Measurements from ENCODE around the gene PDZD2. TPM values are rescaled to one million over a fixed set of nuclear protein-coding genes. Genes with fewer than 3 reads are reported as not detected.
"Not testable (repeated sequence)": the region's sequence is repeated elsewhere in the genome, so short reads cannot be mapped to it uniquely, and the experiment has no call there.

Gene PDZD2
- total RNA-seq, 1 experiment from 2014 or later = 0.26 TPM

- in situ Hi-C loops (cut with HindIII; ENCODE audit: low pct_unique_long_range_greater_than_20kb, low sequenced_read_pairs) = no loop called here
- no peak for DNase-seq (ENCODE audit: low read depth, low spot score)
Measured at GRCh38 chr5:32008746-32009145, 369.8 kb downstream of the PDZD2 start.

GRCh38 chr5:32013658-32014057 is 374.7 kb downstream of the PDZD2 start:
- in situ Hi-C loops (cut with HindIII; ENCODE audit: low pct_unique_long_range_greater_than_20kb, low sequenced_read_pairs) = no loop called here

GRCh38 chr5:32014096-32014745 is 375.3 kb downstream of the PDZD2 start:
- DNase-seq (ENCODE audit: low read depth, low spot score) = no peak
- in situ Hi-C loops (cut with HindIII; ENCODE audit: low pct_unique_long_range_greater_than_20kb, low sequenced_read_pairs) = no loop called here

More at GRCh38 chr5:32013658-32014057, 374.7 kb downstream of the PDZD2 start:
- DNase-seq (ENCODE audit: low read depth, low spot score) = no peak

GRCh38 chr5:32015262-32015661 is 376.3 kb downstream of the PDZD2 start:
- in situ Hi-C loops (cut with HindIII; ENCODE audit: low pct_unique_long_range_greater_than_20kb, low sequenced_read_pairs) = not testable (repeated sequence)

GRCh38 chr5:32017692-32018367 is 378.9 kb downstream of the PDZD2 start:
- DNase-seq (ENCODE audit: low read depth, low spot score) = no peak
- in situ Hi-C loops (cut with HindIII; ENCODE audit: low pct_unique_long_range_greater_than_20kb, low sequenced_read_pairs) = no loop called here

More at GRCh38 chr5:32015262-32015661, 376.3 kb downstream of the PDZD2 start:
- DNase-seq (ENCODE audit: low read depth, low spot score) = not testable (repeated sequence)

GRCh38 chr5:32018476-32019436 is 379.8 kb downstream of the PDZD2 start:
- no peak for DNase-seq (ENCODE audit: low read depth, low spot score)
- in situ Hi-C loops (cut with HindIII; ENCODE audit: low pct_unique_long_range_greater_than_20kb, low sequenced_read_pairs) = no loop called here

- no peak for DNase-seq (ENCODE audit: low read depth, low spot score)
- in situ Hi-C loops (cut with HindIII; ENCODE audit: low pct_unique_long_range_greater_than_20kb, low sequenced_read_pairs) = no loop called here
Measured at GRCh38 chr5:32020271-32020670, 381.3 kb downstream of the PDZD2 start.

- in situ Hi-C loops (cut with HindIII; ENCODE audit: low pct_unique_long_range_greater_than_20kb, low sequenced_read_pairs) = no loop called here
- no peak for DNase-seq (ENCODE audit: low read depth, low spot score)
Measured at GRCh38 chr5:32020946-32021345, 382.0 kb downstream of the PDZD2 start.

GRCh38 chr5:32021771-32022170 is 382.8 kb downstream of the PDZD2 start:
- in situ Hi-C loops (cut with HindIII; ENCODE audit: low pct_unique_long_range_greater_than_20kb, low sequenced_read_pairs) = no loop called here
- DNase-seq (ENCODE audit: low read depth, low spot score) = no peak

- in situ Hi-C loops (cut with HindIII; ENCODE audit: low pct_unique_long_range_greater_than_20kb, low sequenced_read_pairs) = no loop called here
- no peak for DNase-seq (ENCODE audit: low read depth, low spot score)
Measured at GRCh38 chr5:32022638-32023037, 383.7 kb downstream of the PDZD2 start.

GRCh38 chr5:32023816-32024215 is 384.9 kb downstream of the PDZD2 start:
- in situ Hi-C loops (cut with HindIII; ENCODE audit: low pct_unique_long_range_greater_than_20kb, low sequenced_read_pairs) = no loop called here

GRCh38 chr5:32024751-32025150 is 385.8 kb downstream of the PDZD2 start:
- in situ Hi-C loops (cut with HindIII; ENCODE audit: low pct_unique_long_range_greater_than_20kb, low sequenced_read_pairs) = no loop called here
- DNase-seq (ENCODE audit: low read depth, low spot score) = no peak

More at GRCh38 chr5:32023816-32024215, 384.9 kb downstream of the PDZD2 start:
- DNase-seq (ENCODE audit: low read depth, low spot score) = no peak

- in situ Hi-C loops (cut with HindIII; ENCODE audit: low pct_unique_long_range_greater_than_20kb, low sequenced_read_pairs) = no loop called here
Measured at GRCh38 chr5:32027093-32027716, 388.3 kb downstream of the PDZD2 start.

GRCh38 chr5:32027717-32028458 is 389.0 kb downstream of the PDZD2 start:
- in situ Hi-C loops (cut with HindIII; ENCODE audit: low pct_unique_long_range_greater_than_20kb, low sequenced_read_pairs) = no loop called here
- peak; percentile 52 for DNase-seq (ENCODE audit: low read depth, low spot score)

More at GRCh38 chr5:32027093-32027716, 388.3 kb downstream of the PDZD2 start:
- DNase-seq (ENCODE audit: low read depth, low spot score) = no peak

- in situ Hi-C loops (cut with HindIII; ENCODE audit: low pct_unique_long_range_greater_than_20kb, low sequenced_read_pairs) = no loop called here
- DNase-seq (ENCODE audit: low read depth, low spot score) = no peak
Measured at GRCh38 chr5:32029261-32029660, 390.3 kb downstream of the PDZD2 start.

- in situ Hi-C loops (cut with HindIII; ENCODE audit: low pct_unique_long_range_greater_than_20kb, low sequenced_read_pairs) = no loop called here
- DNase-seq (ENCODE audit: low read depth, low spot score) = no peak
Measured at GRCh38 chr5:32029781-32030180, 390.9 kb downstream of the PDZD2 start.

- in situ Hi-C loops (cut with HindIII; ENCODE audit: low pct_unique_long_range_greater_than_20kb, low sequenced_read_pairs) = no loop called here
- DNase-seq (ENCODE audit: low read depth, low spot score) = no peak
Measured at GRCh38 chr5:32030222-32030621, 391.3 kb downstream of the PDZD2 start.
